HG03469 (cell line): Measurements from ENCODE around the gene SH2D4B.

ENCODE experiments used
- ATAC-seq: cut with Tn5 transposase; IDR thresholded peaks from one replicate; pipeline ENCODE4 v1.9.1; 2021; ENCODE audit warnings: mild to moderate bottlenecking, moderate library complexity, moderate number of reproducible peaks; ENCODE audit not compliant: unreplicated experiment

The SH2D4B gene

GRCh38 chr10:80503584-80504157, 34.0 kb upstream of the SH2D4B start:
- ATAC-seq = no peak

GRCh38 chr10:80504158-80504811, 33.4 kb upstream of the SH2D4B start:
- ATAC-seq = no peak

- no peak for ATAC-seq
These were observed 32.7 kb upstream of the SH2D4B start for GRCh38 chr10:80504897-80505465.

GRCh38 chr10:80506189-80506575, 31.5 kb upstream of the SH2D4B start:
- no peak for ATAC-seq

GRCh38 chr10:80506836-80507487, 30.7 kb upstream of the SH2D4B start:
- ATAC-seq = no peak

- ATAC-seq = no peak
These were observed 28.6 kb upstream of the SH2D4B start for GRCh38 chr10:80509108-80509402.

- no peak for ATAC-seq
These were observed 28.1 kb upstream of the SH2D4B start for GRCh38 chr10:80509403-80510161.

- no peak for ATAC-seq
These were observed 25.6 kb upstream of the SH2D4B start for GRCh38 chr10:80512031-80512526.

- no peak for ATAC-seq
These were observed 24.6 kb upstream of the SH2D4B start for GRCh38 chr10:80513106-80513505.

GRCh38 chr10:80515511-80515910, 22.2 kb upstream of the SH2D4B start:
- no peak for ATAC-seq

- no peak for ATAC-seq
These were observed 21.8 kb upstream of the SH2D4B start for GRCh38 chr10:80515941-80516340.

GRCh38 chr10:80516506-80517075, 21.1 kb upstream of the SH2D4B start:
- no peak for ATAC-seq

- no peak for ATAC-seq
These were observed 20.1 kb upstream of the SH2D4B start for GRCh38 chr10:80517416-80518142.

- no peak for ATAC-seq
These were observed 19.4 kb upstream of the SH2D4B start for GRCh38 chr10:80518143-80518806.

- no peak for ATAC-seq
These were observed 18.8 kb upstream of the SH2D4B start for GRCh38 chr10:80518807-80519360.

- no peak for ATAC-seq
These were observed 17.6 kb upstream of the SH2D4B start for GRCh38 chr10:80519936-80520650.

- ATAC-seq = no peak
These were observed 16.8 kb upstream of the SH2D4B start for GRCh38 chr10:80520661-80521470.

- ATAC-seq = no peak
These were observed 14.8 kb upstream of the SH2D4B start for GRCh38 chr10:80522756-80523363.
